Activated T-cell treated with anti-CD3 and anti-CD28 coated beads, Interleukin-2, amount 50 U/mL, for 24 hours (primary cell): ENCODE results near the gene DCDC1.

Source experiments
- DNase-seq: peaks from one replicate; pipeline ENCODE4 v3.0.0-alpha.2; 2020
- H3K27ac Mint-ChIP-seq: 2 replicates; pipeline ENCODE4 v1.8.0; 2020; ENCODE audit warnings: mild to moderate bottlenecking, mixed read lengths
- H3K27me3 Mint-ChIP-seq: 2 replicates; pipeline ENCODE4 v1.8.0; 2020; ENCODE audit warnings: mixed read lengths
- H3K36me3 Mint-ChIP-seq: 2 replicates; pipeline ENCODE4 v1.8.0; 2020; ENCODE audit warnings: low read depth, mixed read lengths
- H3K4me1 Mint-ChIP-seq: 2 replicates; pipeline ENCODE4 v1.8.0; 2020; ENCODE audit warnings: low read depth, mixed read lengths
- H3K4me3 Mint-ChIP-seq: 2 replicates; pipeline ENCODE4 v1.8.0; 2020; ENCODE audit warnings: mild to moderate bottlenecking, moderate library complexity, mixed read lengths
- H3K9me3 Mint-ChIP-seq: 2 replicates; pipeline ENCODE4 v1.8.0; 2020; ENCODE audit warnings: mixed read lengths

DCDC1 gene

GRCh38 chr11:31127290-31127689, 242.2 kb downstream of the DCDC1 start:
- Mint-ChIP-seq H3K27me3 (no peaks in the 10 kb centered on the region), H3K36me3 (no peaks in the 10 kb centered on the region), H3K9me3 (no peaks in the 10 kb centered on the region), H3K27ac (no peak overlapping the region), H3K4me3 (no peak overlapping the region), H3K4me1 (no peaks in the 10 kb centered on the region)
- DNase-seq: no peak

GRCh38 chr11:31120428-31120827, 249.1 kb downstream of the DCDC1 start:
- Mint-ChIP-seq H3K4me3 (no peak overlapping the region), H3K4me1 (no peaks in the 10 kb centered on the region), H3K27me3 (no peaks in the 10 kb centered on the region), H3K9me3 (no peaks in the 10 kb centered on the region), H3K36me3 (no peaks in the 10 kb centered on the region), H3K27ac (no peak overlapping the region)
- no peak for DNase-seq

- Mint-ChIP-seq H3K36me3 (no peaks in the 10 kb centered on the region), H3K4me1 (no peaks in the 10 kb centered on the region), H3K9me3 (no peaks in the 10 kb centered on the region), H3K4me3 (no peak overlapping the region), H3K27me3 (no peaks in the 10 kb centered on the region), H3K27ac (no peak overlapping the region)
- DNase-seq: no peak
Measured at GRCh38 chr11:31118566-31118965, 251.0 kb downstream of the DCDC1 start.

- no peak overlapping the region for H3K4me3 Mint-ChIP-seq
- no peak overlapping the region for H3K27ac Mint-ChIP-seq
- no peak for DNase-seq
- H3K4me1 Mint-ChIP-seq: no peaks in the 10 kb centered on the region
- H3K27me3 Mint-ChIP-seq: no peaks in the 10 kb centered on the region
- H3K36me3 Mint-ChIP-seq: no peaks in the 10 kb centered on the region
- no peaks in the 10 kb centered on the region for H3K9me3 Mint-ChIP-seq
Measured at GRCh38 chr11:31117038-31117437, 252.5 kb downstream of the DCDC1 start.

- Mint-ChIP-seq H3K9me3 (no peaks in the 10 kb centered on the region), H3K27ac (no peak overlapping the region), H3K27me3 (no peaks in the 10 kb centered on the region), H3K36me3 (no peaks in the 10 kb centered on the region), H3K4me3 (no peak overlapping the region), H3K4me1 (no peaks in the 10 kb centered on the region)
- DNase-seq: no peak
Measured at GRCh38 chr11:31114442-31114841, 255.1 kb downstream of the DCDC1 start.

- DNase-seq: no peak
- Mint-ChIP-seq H3K36me3 (no peaks in the 10 kb centered on the region), H3K27ac (no peak overlapping the region), H3K27me3 (no peaks in the 10 kb centered on the region), H3K4me1 (no peaks in the 10 kb centered on the region), H3K4me3 (no peak overlapping the region), H3K9me3 (no peaks in the 10 kb centered on the region)
Measured at GRCh38 chr11:31110830-31111229, 258.7 kb downstream of the DCDC1 start.

GRCh38 chr11:31109446-31109845, 260.1 kb downstream of the DCDC1 start:
- no peak overlapping the region for H3K27ac Mint-ChIP-seq
- H3K4me3 Mint-ChIP-seq: no peak overlapping the region
- no peaks in the 10 kb centered on the region for H3K27me3 Mint-ChIP-seq
- no peaks in the 10 kb centered on the region for H3K36me3 Mint-ChIP-seq
- H3K9me3 Mint-ChIP-seq: no peaks in the 10 kb centered on the region
- DNase-seq: no peak
- H3K4me1 Mint-ChIP-seq: no peaks in the 10 kb centered on the region

- no peaks in the 10 kb centered on the region for H3K4me1 Mint-ChIP-seq
- no peaks in the 10 kb centered on the region for H3K9me3 Mint-ChIP-seq
- DNase-seq: no peak
- no peak overlapping the region for H3K4me3 Mint-ChIP-seq
- no peaks in the 10 kb centered on the region for H3K36me3 Mint-ChIP-seq
- H3K27ac Mint-ChIP-seq: no peak overlapping the region
- no peaks in the 10 kb centered on the region for H3K27me3 Mint-ChIP-seq
Measured at GRCh38 chr11:31107649-31108048, 261.9 kb downstream of the DCDC1 start.

- DNase-seq: peak; percentile 39
- H3K36me3 Mint-ChIP-seq: no peaks in the 10 kb centered on the region
- no peak overlapping the region for H3K27ac Mint-ChIP-seq
- H3K4me3 Mint-ChIP-seq: no peak overlapping the region
- no peaks in the 10 kb centered on the region for H3K4me1 Mint-ChIP-seq
- no peaks in the 10 kb centered on the region for H3K9me3 Mint-ChIP-seq
- no peaks in the 10 kb centered on the region for H3K27me3 Mint-ChIP-seq
Measured at GRCh38 chr11:31106968-31107576, 262.5 kb downstream of the DCDC1 start.

- Mint-ChIP-seq H3K4me1 (no peaks in the 10 kb centered on the region), H3K4me3 (no peak overlapping the region), H3K27ac (no peak overlapping the region), H3K9me3 (no peaks in the 10 kb centered on the region), H3K27me3 (no peaks in the 10 kb centered on the region), H3K36me3 (no peaks in the 10 kb centered on the region)
- no peak for DNase-seq
Measured at GRCh38 chr11:31106326-31106725, 263.2 kb downstream of the DCDC1 start.

GRCh38 chr11:31102875-31103274, 266.7 kb downstream of the DCDC1 start:
- H3K27me3 Mint-ChIP-seq: no peaks in the 10 kb centered on the region
- peaks cover 2% of the 10 kb centered on the region for H3K9me3 Mint-ChIP-seq
- H3K36me3 Mint-ChIP-seq: no peaks in the 10 kb centered on the region

GRCh38 chr11:31102316-31102715, 267.2 kb downstream of the DCDC1 start:
- Mint-ChIP-seq H3K4me3 (no peak overlapping the region), H3K4me1 (no peaks in the 10 kb centered on the region), H3K9me3 (peaks cover 2% of the 10 kb centered on the region), H3K36me3 (no peaks in the 10 kb centered on the region), H3K27ac (no peak overlapping the region), H3K27me3 (no peaks in the 10 kb centered on the region)
- no peak for DNase-seq

More at GRCh38 chr11:31102875-31103274, 266.7 kb downstream of the DCDC1 start:
- no peak for DNase-seq
- Mint-ChIP-seq H3K4me1 (no peaks in the 10 kb centered on the region), H3K27ac (no peak overlapping the region), H3K4me3 (no peak overlapping the region)

- DNase-seq: no peak
Measured at GRCh38 chr11:31096191-31096805, 273.2 kb downstream of the DCDC1 start.

GRCh38 chr11:31092638-31093037, 276.9 kb downstream of the DCDC1 start:
- no peak overlapping the region for H3K4me3 Mint-ChIP-seq
- H3K36me3 Mint-ChIP-seq: no peaks in the 10 kb centered on the region
- peaks cover 20% of the 10 kb centered on the region for H3K9me3 Mint-ChIP-seq
- H3K27me3 Mint-ChIP-seq: no peaks in the 10 kb centered on the region
- no peaks in the 10 kb centered on the region for H3K4me1 Mint-ChIP-seq
- H3K27ac Mint-ChIP-seq: no peak overlapping the region
- no peak for DNase-seq

More at GRCh38 chr11:31096191-31096805, 273.2 kb downstream of the DCDC1 start:
- no peak overlapping the region for H3K27ac Mint-ChIP-seq
- H3K4me1 Mint-ChIP-seq: no peaks in the 10 kb centered on the region
- no peak overlapping the region for H3K4me3 Mint-ChIP-seq
- H3K9me3 Mint-ChIP-seq: peaks cover 2% of the 10 kb centered on the region
- no peaks in the 10 kb centered on the region for H3K27me3 Mint-ChIP-seq
- H3K36me3 Mint-ChIP-seq: no peaks in the 10 kb centered on the region

GRCh38 chr11:31089117-31089516, 280.4 kb downstream of the DCDC1 start:
- Mint-ChIP-seq H3K27ac (no peak overlapping the region), H3K4me1 (no peaks in the 10 kb centered on the region), H3K4me3 (no peak overlapping the region), H3K36me3 (no peaks in the 10 kb centered on the region), H3K27me3 (no peaks in the 10 kb centered on the region), H3K9me3 (peaks cover 20% of the 10 kb centered on the region)
- DNase-seq: no peak
